SK-N-SH treated with all-trans-retinoic acid at 6 μM for 48 hours (cell line): Measurements from ENCODE around the gene STS.

Source experiments
- ARNTL ChIP-seq: fragments of 450-650 bp; formaldehyde crosslinking; IDR thresholded peaks from 2 replicates; pipeline ENCODE4 v1.5.0; 2020; ENCODE audit warnings: low read depth, mild to moderate bottlenecking, moderate library complexity, borderline replicate concordance
- BACH2 ChIP-seq: fragments of 250-450 bp; sonication (Bioruptor Pico); IDR thresholded peaks from 2 replicates; pipeline ENCODE4 v1.9.0; 2021; ENCODE audit warnings: mild to moderate bottlenecking, borderline replicate concordance
- ESRRG ChIP-seq: fragments of 250-450 bp; sonication (Bioruptor Pico); IDR thresholded peaks from 2 replicates; pipeline ENCODE4 v1.6.1; 2021; ENCODE audit warnings: mild to moderate bottlenecking
- RARB ChIP-seq: fragments of 250-450 bp; sonication (Bioruptor Pico); IDR thresholded peaks from 2 replicates; pipeline ENCODE4 v1.8.0; 2021; ENCODE audit warnings: mild to moderate bottlenecking, moderate library complexity
- SNAI2 ChIP-seq: fragments of 250-450 bp; sonication (Bioruptor Pico); IDR thresholded peaks from 2 replicates; pipeline ENCODE4 v1.5.0; 2020; ENCODE audit warnings: mild to moderate bottlenecking, moderate library complexity
- TCF4 ChIP-seq: fragments of 250-450 bp; sonication (Bioruptor Pico); IDR thresholded peaks from 2 replicates; pipeline ENCODE4 v1.8.0; 2021; ENCODE audit warnings: mild to moderate bottlenecking, moderate library complexity, borderline replicate concordance
- TOX ChIP-seq: fragments of 250-450 bp; sonication (Bioruptor Pico); IDR thresholded peaks from 2 replicates; pipeline ENCODE4 v1.8.0; 2021; ENCODE audit warnings: mild to moderate bottlenecking, moderate library complexity, borderline replicate concordance
- ZC3H10 ChIP-seq: fragments of 250-450 bp; sonication (Bioruptor Pico); IDR thresholded peaks from 2 replicates; pipeline ENCODE4 v1.5.1; 2021; ENCODE audit warnings: mild to moderate bottlenecking, moderate library complexity
- ZFP3 ChIP-seq: fragments of 250-450 bp; sonication (Bioruptor Pico); IDR thresholded peaks from 2 replicates; pipeline ENCODE4 v1.5.0; 2020; ENCODE audit warnings: mild to moderate bottlenecking, moderate library complexity
- ZNF8 ChIP-seq: fragments of 450-650 bp; formaldehyde crosslinking; IDR thresholded peaks from 2 replicates; pipeline ENCODE4 v1.5.0; 2020; ENCODE audit warnings: mild to moderate bottlenecking, moderate library complexity
- TF ChIP-seq, protein P1 (sequence below): fragments of 250-450 bp; sonication (Bioruptor Pico); IDR thresholded peaks from 2 replicates; pipeline ENCODE4 v1.8.0; 2020; ENCODE audit warnings: mild to moderate bottlenecking, moderate library complexity, borderline replicate concordance
- TF ChIP-seq, protein P2 (sequence below): fragments of 250-450 bp; sonication (Bioruptor Pico); IDR thresholded peaks from 2 replicates; pipeline ENCODE4 v1.8.0; 2021; ENCODE audit warnings: low read depth, mild to moderate bottlenecking, moderate library complexity, borderline replicate concordance

DNA sequence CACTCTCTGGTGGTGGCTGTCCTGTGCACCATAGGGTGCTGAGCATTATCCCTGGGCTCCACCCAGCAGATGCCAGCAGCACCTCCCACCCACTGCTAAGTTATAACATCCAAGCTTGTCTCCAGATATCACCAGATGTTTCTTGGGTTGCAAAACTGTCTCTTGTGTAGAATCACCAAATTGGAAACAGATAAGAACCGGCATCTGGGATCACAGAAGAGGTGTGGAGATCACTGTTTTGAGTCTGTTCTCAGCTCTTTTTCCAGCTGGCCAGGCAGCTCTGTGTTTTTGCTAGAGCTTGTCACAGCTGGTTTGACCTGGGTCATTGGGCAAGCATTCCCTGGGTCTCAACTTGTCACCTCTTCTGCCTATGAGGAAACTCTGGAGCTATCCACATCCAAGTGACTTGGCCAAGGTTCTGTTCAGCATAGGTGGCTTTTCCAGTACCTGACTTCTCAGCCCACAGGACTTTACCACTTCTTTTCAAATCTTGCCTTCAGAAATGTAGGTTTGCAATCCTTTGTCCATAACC lies 15.7 kb downstream of the STS start:
- TF ChIP-seq BACH2 (CRISPR knock-in tag) (no peak), ESRRG (CRISPR knock-in tag) (no peak), ZNF8 (CRISPR knock-in tag) (no peak), TCF4 (CRISPR knock-in tag) (no peak), TOX (no peak), SNAI2 (CRISPR knock-in tag) (no peak), RARB (CRISPR knock-in tag) (no peak), ZC3H10 (no peak), ZFP3 (CRISPR knock-in tag) (no peak), ARNTL (CRISPR knock-in tag) (no peak)
- TF ChIP-seq, protein P1, sequence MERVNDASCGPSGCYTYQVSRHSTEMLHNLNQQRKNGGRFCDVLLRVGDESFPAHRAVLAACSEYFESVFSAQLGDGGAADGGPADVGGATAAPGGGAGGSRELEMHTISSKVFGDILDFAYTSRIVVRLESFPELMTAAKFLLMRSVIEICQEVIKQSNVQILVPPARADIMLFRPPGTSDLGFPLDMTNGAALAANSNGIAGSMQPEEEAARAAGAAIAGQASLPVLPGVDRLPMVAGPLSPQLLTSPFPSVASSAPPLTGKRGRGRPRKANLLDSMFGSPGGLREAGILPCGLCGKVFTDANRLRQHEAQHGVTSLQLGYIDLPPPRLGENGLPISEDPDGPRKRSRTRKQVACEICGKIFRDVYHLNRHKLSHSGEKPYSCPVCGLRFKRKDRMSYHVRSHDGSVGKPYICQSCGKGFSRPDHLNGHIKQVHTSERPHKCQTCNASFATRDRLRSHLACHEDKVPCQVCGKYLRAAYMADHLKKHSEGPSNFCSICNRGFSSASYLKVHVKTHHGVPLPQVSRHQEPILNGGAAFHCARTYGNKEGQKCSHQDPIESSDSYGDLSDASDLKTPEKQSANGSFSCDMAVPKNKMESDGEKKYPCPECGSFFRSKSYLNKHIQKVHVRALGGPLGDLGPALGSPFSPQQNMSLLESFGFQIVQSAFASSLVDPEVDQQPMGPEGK (CRISPR knock-in tag): no peak
- TF ChIP-seq, protein P2, sequence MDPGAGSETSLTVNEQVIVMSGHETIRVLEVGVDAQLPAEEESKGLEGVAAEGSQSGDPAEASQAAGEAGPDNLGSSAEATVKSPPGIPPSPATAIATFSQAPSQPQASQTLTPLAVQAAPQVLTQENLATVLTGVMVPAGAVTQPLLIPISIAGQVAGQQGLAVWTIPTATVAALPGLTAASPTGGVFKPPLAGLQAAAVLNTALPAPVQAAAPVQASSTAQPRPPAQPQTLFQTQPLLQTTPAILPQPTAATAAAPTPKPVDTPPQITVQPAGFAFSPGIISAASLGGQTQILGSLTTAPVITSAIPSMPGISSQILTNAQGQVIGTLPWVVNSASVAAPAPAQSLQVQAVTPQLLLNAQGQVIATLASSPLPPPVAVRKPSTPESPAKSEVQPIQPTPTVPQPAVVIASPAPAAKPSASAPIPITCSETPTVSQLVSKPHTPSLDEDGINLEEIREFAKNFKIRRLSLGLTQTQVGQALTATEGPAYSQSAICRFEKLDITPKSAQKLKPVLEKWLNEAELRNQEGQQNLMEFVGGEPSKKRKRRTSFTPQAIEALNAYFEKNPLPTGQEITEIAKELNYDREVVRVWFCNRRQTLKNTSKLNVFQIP (CRISPR knock-in tag): no peak
